ENCODE data around the gene DPP7. TPM values are rescaled to one million over a fixed set of nuclear protein-coding genes. Genes with fewer than 3 reads are reported as not detected.

The DPP7 gene
- 89.9 and 123 TPM in 2 replicates for total RNA-seq

GRCh38 chr9:137114613-137115393 is at the start of gene DPP7:
Gene DPP7, minus strand, starts transcription at chr9:137114733. Its CDS starts 20 bp downstream, at chr9:137114713.

GRCh38 chr9:137138722-137139467 is 24.4 kb upstream of the DPP7 start, which contains the start of gene GRIN1:
Gene GRIN1, plus strand, starts transcription at chr9:137139154. Its CDS starts 333 bp downstream, at chr9:137139487.

GRCh38 chr9:137086531-137087408 is 27.8 kb downstream of the DPP7 start, which contains the start of gene MAN1B1:
Gene MAN1B1, plus strand, starts transcription at chr9:137086985. Its CDS starts 15 bp downstream, at chr9:137087000.

GRCh38 chr9:137077010-137077747 is 37.4 kb downstream of the DPP7 start, which contains the start of gene UAP1L1:
Gene UAP1L1, plus strand, starts transcription at chr9:137077517. Its CDS starts 16 bp downstream, at chr9:137077533.

GRCh38 chr9:137070201-137070905 is 44.2 kb downstream of the DPP7 start, which contains the start of gene SAPCD2:
Gene SAPCD2, minus strand, starts transcription at chr9:137070557. Its CDS starts 97 bp downstream, at chr9:137070460.

Other genes with a start within 250 kb of the DPP7 start
- gene EDF1, start 248.4 kb downstream of the DPP7 start, total RNA-seq, result 219 and 273 TPM in 2 replicates
- 11.8 and 14.6 TPM in 2 replicates for gene TRAF2, start 228.2 kb downstream of the DPP7 start, total RNA-seq
- 143 and 239 TPM in 2 replicates for gene FBXW5, start 170.0 kb downstream of the DPP7 start, total RNA-seq
- not detected in 2 replicates for gene C8G, start 169.5 kb downstream of the DPP7 start, total RNA-seq
- not detected in 2 replicates for gene LCN12, start 162.5 kb downstream of the DPP7 start, total RNA-seq
- 2.8 and 36.7 TPM in 2 replicates for gene PTGDS, start 137.2 kb downstream of the DPP7 start, total RNA-seq
- gene LCNL1, start 131.7 kb downstream of the DPP7 start, total RNA-seq, result 0.58 and 3.1 TPM in 2 replicates
- 16.1 and 16.2 TPM in 2 replicates for gene PAXX, start 122.3 kb downstream of the DPP7 start, total RNA-seq
- gene CLIC3, start 118.2 kb downstream of the DPP7 start, total RNA-seq, result 1.6 and 5.8 TPM in 2 replicates
- 22.1 and 30.8 TPM in 2 replicates for gene ABCA2, start 86.5 kb downstream of the DPP7 start, total RNA-seq
- not detected in 2 replicates for gene FUT7, start 82.6 kb downstream of the DPP7 start, total RNA-seq
- 22.1 and 36.9 TPM in 2 replicates for gene NPDC1, start 68.6 kb downstream of the DPP7 start, total RNA-seq
- not detected in 2 replicates for gene ENTPD2, start 60.7 kb downstream of the DPP7 start, total RNA-seq
- gene SAPCD2, start 44.2 kb downstream of the DPP7 start, total RNA-seq, result 1.5 and 8.0 TPM in 2 replicates
- gene UAP1L1, start 37.2 kb downstream of the DPP7 start, total RNA-seq, result 31.3 and 34.7 TPM in 2 replicates
- 91.3 and 113 TPM in 2 replicates for gene MAN1B1, start 27.7 kb downstream of the DPP7 start, total RNA-seq
- gene GRIN1, start 24.4 kb upstream of the DPP7 start, total RNA-seq, result 0.15 and 0.33 TPM in 2 replicates
- gene LRRC26, start 55.3 kb upstream of the DPP7 start, total RNA-seq, result not detected in 2 replicates
- not detected in 2 replicates for gene TMEM210, start 57.3 kb upstream of the DPP7 start, total RNA-seq
- gene ANAPC2, start 73.8 kb upstream of the DPP7 start, total RNA-seq, result 28.0 and 31.0 TPM in 2 replicates
- 55.1 and 92.1 TPM in 2 replicates for gene SSNA1, start 73.9 kb upstream of the DPP7 start, total RNA-seq
- 7.7 and 11.6 TPM in 2 replicates for gene TPRN, start 86.0 kb upstream of the DPP7 start, total RNA-seq
- gene TMEM203, start 90.9 kb upstream of the DPP7 start, total RNA-seq, result 41.5 and 48.8 TPM in 2 replicates
- gene NDOR1, start 91.0 kb upstream of the DPP7 start, total RNA-seq, result 5.1 and 6.8 TPM in 2 replicates
- 0.15 and 0.50 TPM in 2 replicates for gene RNF208, start 107.5 kb upstream of the DPP7 start, total RNA-seq
- gene CYSRT1, start 110.4 kb upstream of the DPP7 start, total RNA-seq, result 0.44 and 1.7 TPM in 2 replicates
- gene RNF224, start 112.8 kb upstream of the DPP7 start, total RNA-seq, result 0.17 TPM in 1 of 2 replicates, not detected in the other
- under 0.01 TPM in 1 of 2 replicates, not detected in the other for gene SLC34A3, start 116.2 kb upstream of the DPP7 start, total RNA-seq
- gene TUBB4B, start 126.6 kb upstream of the DPP7 start, total RNA-seq, result 205 and 421 TPM in 2 replicates
- gene STPG3, start 136.6 kb upstream of the DPP7 start, total RNA-seq, result 0.66 TPM in 1 of 2 replicates, not detected in the other
- gene NELFB, start 140.6 kb upstream of the DPP7 start, total RNA-seq, result 53.4 and 63.5 TPM in 2 replicates
- gene TOR4A, start 163.0 kb upstream of the DPP7 start, total RNA-seq, result 25.5 and 28.9 TPM in 2 replicates
- gene NRARP, start 187.5 kb upstream of the DPP7 start, total RNA-seq, result 0.29 and 0.33 TPM in 2 replicates

Measured in smooth muscle cell of trachea (primary cell).